Superior temporal gyrus (tissue), 1 donor: Measurements from ENCODE around the gene SCARB2.
A peak's percentile ranks its signal among the peaks of the same experiment; 100 is the strongest.

Source experiments
- DNase-seq: peaks from one replicate; pipeline ENCODE4 v3.0.0-alpha.2; 2016; ENCODE audit errors: extremely low spot score

SCARB2 gene

GRCh38 chr4:76198411-76199237, 15.0 kb downstream of the SCARB2 start:
- DNase-seq, result peak; percentile 86

- peak; percentile 93 for DNase-seq
Measured at GRCh38 chr4:76197971-76198410, 15.6 kb downstream of the SCARB2 start.

- DNase-seq, result peak; percentile 58
Measured at GRCh38 chr4:76197031-76197743, 16.4 kb downstream of the SCARB2 start.

- no peak for DNase-seq
Measured at GRCh38 chr4:76196376-76196775, 17.2 kb downstream of the SCARB2 start.

- no peak for DNase-seq
Measured at GRCh38 chr4:76195326-76195725, 18.3 kb downstream of the SCARB2 start.

GRCh38 chr4:76194325-76194724, 19.3 kb downstream of the SCARB2 start:
- no peak for DNase-seq

- DNase-seq, result no peak
Measured at GRCh38 chr4:76192236-76192635, 21.4 kb downstream of the SCARB2 start.

GRCh38 chr4:76188557-76188956, 25.1 kb downstream of the SCARB2 start:
- peak; percentile 46 for DNase-seq

GRCh38 chr4:76188149-76188548, 25.5 kb downstream of the SCARB2 start:
- peak; percentile 50 for DNase-seq

GRCh38 chr4:76187152-76187551, 26.5 kb downstream of the SCARB2 start:
- DNase-seq, result no peak

- no peak for DNase-seq
Measured at GRCh38 chr4:76182463-76182862, 31.2 kb downstream of the SCARB2 start.

GRCh38 chr4:76179398-76180318, 34.0 kb downstream of the SCARB2 start:
- peak; percentile 98 for DNase-seq

- no peak for DNase-seq
Measured at GRCh38 chr4:76178296-76178695, 35.3 kb downstream of the SCARB2 start.

- no peak for DNase-seq
Measured at GRCh38 chr4:76177709-76178108, 35.9 kb downstream of the SCARB2 start.

GRCh38 chr4:76175336-76175735, 38.3 kb downstream of the SCARB2 start:
- DNase-seq, result no peak

GRCh38 chr4:76174216-76174615, 39.4 kb downstream of the SCARB2 start:
- DNase-seq, result no peak

GRCh38 chr4:76168688-76169087, 44.9 kb downstream of the SCARB2 start:
- DNase-seq, result no peak

- DNase-seq, result no peak
Measured at GRCh38 chr4:76166480-76166879, 47.1 kb downstream of the SCARB2 start.

GRCh38 chr4:76160355-76160754, 53.3 kb downstream of the SCARB2 start:
- DNase-seq, result no peak

- DNase-seq, result no peak
Measured at GRCh38 chr4:76156635-76157034, 57.0 kb downstream of the SCARB2 start.

GRCh38 chr4:76155979-76156378, 57.6 kb downstream of the SCARB2 start:
- no peak for DNase-seq

GRCh38 chr4:76153356-76153755, 60.3 kb downstream of the SCARB2 start:
- DNase-seq, result peak; percentile 73
